Measurements from ENCODE around the gene ABCF3.
A peak's percentile ranks its signal among the peaks of the same experiment; 100 is the strongest.

The ABCF3 gene

DNA sequence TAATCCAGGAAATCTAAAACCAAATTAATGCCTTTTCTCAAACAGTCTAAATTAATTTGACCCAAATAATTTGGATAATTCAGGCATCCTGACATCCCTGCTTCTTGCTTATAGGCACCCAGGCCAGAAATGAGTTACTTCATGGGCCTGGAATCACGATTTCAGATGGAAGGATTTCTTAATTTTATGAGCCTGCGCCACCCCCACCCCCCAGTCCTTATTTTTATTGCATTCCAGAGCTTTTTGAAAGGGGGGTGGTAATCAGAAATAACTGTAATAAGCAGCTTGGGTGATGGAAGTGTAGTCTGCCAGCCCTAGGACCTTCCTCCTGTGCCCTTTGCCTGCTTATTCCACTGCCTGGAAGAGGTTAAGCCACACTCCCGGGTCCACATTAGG lies 10.0 kb upstream of the ABCF3 start:
- peak overlapping the region; percentile 31 to 79 for H3K27ac Mint-ChIP-seq
- H3K9me3 Mint-ChIP-seq, result no peaks in the 10 kb centered on the region
- DNase-seq (no peak), ATAC-seq (no peak)
- H3K27me3 Mint-ChIP-seq, result no peaks in the 10 kb centered on the region
- H3K4me1 Mint-ChIP-seq, result peaks cover 50% of the 10 kb centered on the region
- H3K4me3 Mint-ChIP-seq, result peak overlapping the region; percentile 92 to 98

- Mint-ChIP-seq H3K4me1 (peaks cover 44% of the 10 kb centered on the region), H3K9me3 (no peaks in the 10 kb centered on the region), H3K4me3 (peak overlapping the region; percentile 92 to 98), H3K27ac (peak overlapping the region in 1 of 2 donors; percentile 31), H3K27me3 (no peaks in the 10 kb centered on the region)
- DNase-seq (no peak), ATAC-seq (no peak)
Measured at GRCh38 chr3:184176377-184177330, 9.3 kb upstream of the ABCF3 start.

DNA sequence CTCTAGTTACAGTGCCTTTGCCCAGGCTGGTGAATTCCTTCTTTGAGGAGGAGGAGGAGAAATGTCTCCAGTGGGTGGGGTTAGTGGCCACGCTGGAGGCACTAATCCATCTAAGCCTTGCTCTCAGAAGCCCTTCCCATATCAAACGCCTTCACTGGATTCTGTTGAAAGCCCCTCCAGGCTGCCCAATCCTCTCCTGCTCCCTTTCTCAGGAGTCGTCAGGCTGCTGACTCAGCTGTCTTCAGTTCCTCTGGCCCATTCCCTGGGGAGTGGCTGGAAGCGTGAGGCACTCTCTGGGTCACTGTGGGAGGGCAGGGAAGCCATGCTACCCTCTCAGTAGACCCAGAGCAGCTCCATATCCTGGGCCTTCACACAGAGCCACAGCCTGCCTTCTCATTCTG lies 8.7 kb upstream of the ABCF3 start:
- no peak overlapping the region for H3K4me3 Mint-ChIP-seq

DNA sequence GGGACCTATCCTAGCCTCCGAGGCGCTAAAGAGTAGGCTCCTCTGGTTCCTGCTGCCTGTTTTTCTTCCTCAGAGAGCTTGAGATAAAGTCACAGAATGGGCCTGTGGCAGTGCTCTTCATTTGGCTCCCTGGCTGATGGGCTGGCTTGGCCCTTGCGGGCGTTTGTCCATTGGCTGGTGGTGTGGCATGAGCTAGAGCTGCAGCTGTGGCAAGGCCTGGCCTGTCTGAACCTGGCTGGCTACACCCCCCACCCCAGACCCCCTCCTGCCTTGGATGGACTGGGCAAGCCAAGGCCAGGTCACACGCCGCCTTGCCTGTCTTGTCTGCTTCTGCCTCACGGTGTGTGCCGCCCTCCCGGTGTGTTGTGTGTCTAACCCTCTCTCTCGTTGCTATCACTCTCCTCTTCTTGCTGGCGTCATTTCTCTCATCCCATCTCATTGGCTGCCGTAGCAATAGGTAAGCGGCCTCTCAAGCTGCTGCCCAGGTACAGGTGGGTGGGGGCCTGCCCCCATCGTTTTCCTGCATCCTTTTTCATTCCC lies 8.2 kb upstream of the ABCF3 start:
- no peak for ATAC-seq
- no peak for DNase-seq
- no peaks in the 10 kb centered on the region for H3K9me3 Mint-ChIP-seq
- H3K4me3 Mint-ChIP-seq, result no peak overlapping the region
- H3K27ac Mint-ChIP-seq, result no peak overlapping the region
- peaks cover 40% of the 10 kb centered on the region for H3K4me1 Mint-ChIP-seq
- no peaks in the 10 kb centered on the region for H3K27me3 Mint-ChIP-seq

More for the DNA sequence above, 8.7 kb upstream of the ABCF3 start:
- DNase-seq (no peak), ATAC-seq (no peak)
- Mint-ChIP-seq H3K4me1 (peaks cover 40% of the 10 kb centered on the region), H3K9me3 (no peaks in the 10 kb centered on the region), H3K27me3 (no peaks in the 10 kb centered on the region), H3K27ac (no peak overlapping the region)

DNA sequence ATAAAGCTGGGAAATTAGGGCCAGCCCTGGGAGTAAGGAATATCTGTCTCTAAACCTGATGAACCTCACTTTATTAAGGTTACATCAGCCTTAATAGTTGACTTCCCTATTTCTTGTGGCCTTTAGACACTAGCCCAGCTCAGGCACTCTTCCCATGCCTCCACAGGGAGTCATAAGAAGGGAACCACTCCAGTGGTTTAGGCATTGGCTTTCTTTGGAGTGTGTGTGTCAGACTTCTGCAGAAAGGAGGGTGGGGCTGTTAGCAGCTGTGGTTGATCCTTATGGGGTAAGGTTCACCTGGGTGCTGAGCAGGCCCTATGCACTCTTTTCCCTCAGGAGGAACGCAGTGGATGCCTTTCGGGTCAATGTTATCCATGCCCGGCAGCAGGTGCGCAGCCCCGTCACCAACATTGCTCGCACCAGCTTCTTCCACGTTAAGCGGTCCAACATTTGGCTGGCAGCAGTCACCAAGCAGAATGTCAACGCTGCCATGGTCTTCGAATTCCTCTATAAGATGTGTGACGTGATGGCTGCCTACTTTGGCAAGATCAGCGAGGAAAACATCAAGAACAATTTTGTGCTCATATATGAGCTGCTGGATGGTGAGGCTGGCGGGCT lies 7.4 kb upstream of the ABCF3 start:
- Mint-ChIP-seq H3K27me3 (no peaks in the 10 kb centered on the region), H3K4me3 (no peak overlapping the region), H3K27ac (peak overlapping the region in 1 of 2 donors; percentile 71), H3K9me3 (no peaks in the 10 kb centered on the region), H3K4me1 (peaks cover 40% of the 10 kb centered on the region)
- ATAC-seq, result no peak
- DNase-seq, result no peak

DNA sequence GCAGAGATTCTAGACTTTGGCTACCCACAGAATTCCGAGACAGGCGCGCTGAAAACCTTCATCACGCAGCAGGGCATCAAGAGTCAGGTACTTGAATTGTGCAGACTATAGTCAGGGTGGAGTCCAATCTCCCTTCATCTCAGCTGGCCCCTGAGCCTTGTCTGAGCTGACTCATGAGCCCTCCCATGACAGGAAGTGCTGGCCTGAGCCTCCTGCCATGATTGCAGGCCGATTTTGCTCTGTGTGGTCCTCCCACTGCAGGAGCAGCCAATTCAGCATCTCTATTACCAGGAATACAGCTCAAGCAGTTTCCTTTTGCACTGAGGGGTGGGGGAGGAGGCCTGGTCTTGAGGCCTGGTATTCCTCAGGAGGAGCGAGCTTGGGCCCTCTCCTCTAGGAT lies 5.8 kb upstream of the ABCF3 start:
- no peak for ATAC-seq
- peaks cover 35% of the 10 kb centered on the region for H3K4me1 Mint-ChIP-seq
- no peaks in the 10 kb centered on the region for H3K9me3 Mint-ChIP-seq
- DNase-seq, result no peak
- peak overlapping the region in 1 of 2 donors; percentile 40 for H3K27ac Mint-ChIP-seq
- H3K4me3 Mint-ChIP-seq, result no peak overlapping the region
- H3K27me3 Mint-ChIP-seq, result no peaks in the 10 kb centered on the region

- DNase-seq (no peak), ATAC-seq (no peak)
- Mint-ChIP-seq H3K9me3 (no peaks in the 10 kb centered on the region), H3K4me1 (peaks cover 32% of the 10 kb centered on the region), H3K27ac (no peak overlapping the region), H3K4me3 (no peak overlapping the region), H3K27me3 (no peaks in the 10 kb centered on the region)
Measured at GRCh38 chr3:184181596-184181995, 4.4 kb upstream of the ABCF3 start.

- DNase-seq (no peak), ATAC-seq (no peak)
- Mint-ChIP-seq H3K4me3 (no peak overlapping the region), H3K27ac (no peak overlapping the region), H3K27me3 (no peaks in the 10 kb centered on the region), H3K4me1 (peaks cover 34% of the 10 kb centered on the region), H3K9me3 (no peaks in the 10 kb centered on the region)
Measured at GRCh38 chr3:184183679-184184078, 2.3 kb upstream of the ABCF3 start.

- peaks cover 44% of the 10 kb centered on the region for H3K4me1 Mint-ChIP-seq
- ATAC-seq (no peak), DNase-seq (no peak)
- H3K27ac Mint-ChIP-seq, result peak overlapping the region; percentile 93 to 98
- H3K27me3 Mint-ChIP-seq, result no peaks in the 10 kb centered on the region
- H3K4me3 Mint-ChIP-seq, result peak overlapping the region; percentile 87 to 89
- no peaks in the 10 kb centered on the region for H3K9me3 Mint-ChIP-seq
Measured at GRCh38 chr3:184184546-184185230, 1.3 kb upstream of the ABCF3 start.

- peak overlapping the region; percentile 87 to 89 for H3K4me3 Mint-ChIP-seq
- H3K27me3 Mint-ChIP-seq, result no peaks in the 10 kb centered on the region
- H3K27ac Mint-ChIP-seq, result peak overlapping the region; percentile 97 to 98
- peaks cover 49% of the 10 kb centered on the region for H3K4me1 Mint-ChIP-seq
- DNase-seq (peak; percentile 98 to 99), ATAC-seq (peak; percentile 93)
- no peaks in the 10 kb centered on the region for H3K9me3 Mint-ChIP-seq
Measured at GRCh38 chr3:184185461-184186183, 377 bp upstream of the ABCF3 start.

- DNase-seq (no peak), ATAC-seq (no peak)
- H3K27me3 Mint-ChIP-seq, result no peaks in the 10 kb centered on the region
- peak overlapping the region; percentile 97 to 98 for H3K27ac Mint-ChIP-seq
- peaks cover 49% of the 10 kb centered on the region for H3K4me1 Mint-ChIP-seq
- H3K4me3 Mint-ChIP-seq, result peak overlapping the region; percentile 87 to 89
- H3K9me3 Mint-ChIP-seq, result no peaks in the 10 kb centered on the region
Measured at GRCh38 chr3:184186902-184187207, 856 bp downstream of the ABCF3 start.

DNA sequence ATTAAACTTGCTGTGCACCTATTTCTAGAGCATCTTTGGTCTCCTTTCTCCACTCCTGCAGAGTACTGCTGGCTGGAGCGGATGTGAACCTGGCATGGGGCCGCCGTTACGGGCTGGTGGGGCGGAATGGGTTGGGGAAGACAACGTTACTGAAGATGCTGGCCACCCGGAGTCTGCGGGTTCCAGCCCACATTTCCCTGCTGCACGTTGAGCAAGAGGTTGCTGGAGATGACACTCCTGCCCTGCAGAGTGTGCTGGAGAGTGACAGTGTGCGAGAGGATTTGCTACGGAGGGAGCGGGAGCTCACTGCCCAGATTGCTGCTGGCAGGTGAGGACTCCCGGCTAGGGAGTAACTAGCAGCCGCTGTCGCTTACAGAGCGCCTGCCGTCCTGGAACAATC lies 2.1 kb downstream of the ABCF3 start:
- peaks cover 49% of the 10 kb centered on the region for H3K4me1 Mint-ChIP-seq

GRCh38 chr3:184189421-184189820 lies 3.4 kb downstream of the ABCF3 start:
- no peak overlapping the region for H3K4me3 Mint-ChIP-seq
- H3K27me3 Mint-ChIP-seq, result no peaks in the 10 kb centered on the region
- peak overlapping the region in 1 of 2 donors; percentile 71 for H3K27ac Mint-ChIP-seq
- peaks cover 49% of the 10 kb centered on the region for H3K4me1 Mint-ChIP-seq
- DNase-seq, result no peak
- no peak for ATAC-seq
- H3K9me3 Mint-ChIP-seq, result no peaks in the 10 kb centered on the region

More for the DNA sequence above, 2.1 kb downstream of the ABCF3 start:
- H3K27ac Mint-ChIP-seq, result peak overlapping the region in 1 of 2 donors; percentile 67
- no peak for DNase-seq
- H3K27me3 Mint-ChIP-seq, result no peaks in the 10 kb centered on the region
- peak overlapping the region in 1 of 2 donors; percentile 1 for H3K4me3 Mint-ChIP-seq
- ATAC-seq, result no peak
- no peaks in the 10 kb centered on the region for H3K9me3 Mint-ChIP-seq

DNA sequence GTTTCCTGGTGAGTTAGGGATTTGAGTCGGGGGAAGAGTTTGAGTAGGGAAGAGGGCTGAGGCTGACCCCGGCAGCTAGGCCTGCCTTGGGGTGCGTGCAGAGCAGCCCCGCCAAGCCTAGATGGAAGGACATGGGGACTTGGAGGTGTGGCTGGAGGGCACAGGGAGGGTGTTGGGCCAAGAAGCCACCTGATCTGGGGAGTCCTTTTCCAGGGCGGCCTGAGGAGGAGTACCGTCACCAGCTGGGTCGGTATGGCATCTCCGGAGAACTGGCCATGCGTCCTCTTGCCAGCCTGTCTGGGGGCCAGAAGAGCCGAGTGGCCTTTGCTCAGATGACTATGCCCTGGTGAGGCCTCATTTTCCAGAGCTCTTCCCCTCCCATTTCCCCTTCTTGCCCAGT lies 6.9 kb downstream of the ABCF3 start:
- Mint-ChIP-seq H3K9me3 (no peaks in the 10 kb centered on the region), H3K27me3 (no peaks in the 10 kb centered on the region), H3K4me1 (peaks cover 23% of the 10 kb centered on the region), H3K4me3 (no peak overlapping the region), H3K27ac (no peak overlapping the region)
- DNase-seq (no peak), ATAC-seq (no peak)

DNA sequence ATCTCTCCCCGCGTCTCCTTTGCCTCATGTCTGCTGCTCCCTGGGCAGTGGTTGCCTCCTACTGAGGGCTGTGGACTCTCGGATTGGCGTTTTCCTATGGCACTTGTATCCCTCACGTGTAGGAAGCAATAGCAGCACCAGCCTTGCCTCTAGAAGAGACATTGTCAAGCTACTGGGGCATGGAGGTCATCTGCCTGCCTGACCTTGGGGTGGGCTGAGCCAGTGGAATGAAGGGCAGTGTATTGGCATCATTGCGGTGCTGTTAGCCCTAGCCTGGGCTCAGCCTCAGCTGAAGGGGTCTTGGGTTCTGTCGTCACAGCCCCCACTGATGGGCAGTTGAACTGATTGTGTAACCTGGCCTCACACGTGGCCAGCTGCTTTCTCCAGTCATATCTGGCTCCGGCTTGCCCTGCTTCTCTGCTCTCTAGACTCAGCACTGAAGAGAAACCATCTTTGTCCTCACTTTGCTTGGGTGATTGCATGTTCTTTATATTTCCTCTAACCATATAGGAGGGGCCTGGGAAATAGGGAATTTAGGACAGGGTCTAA lies 8.1 kb downstream of the ABCF3 start:
- no peak for DNase-seq
- no peaks in the 10 kb centered on the region for H3K9me3 Mint-ChIP-seq
- H3K4me3 Mint-ChIP-seq, result no peak overlapping the region
- H3K4me1 Mint-ChIP-seq, result peaks cover 11% of the 10 kb centered on the region
- no peaks in the 10 kb centered on the region for H3K27me3 Mint-ChIP-seq
- no peak overlapping the region for H3K27ac Mint-ChIP-seq
- ATAC-seq, result no peak

Measured in stimulated activated naive CD8-positive, alpha-beta T cell treated with anti-CD3 and anti-CD28 coated beads, Interleukin-15, amount 100 ng/mL, for 72 hours (primary cell).